Measurements from ENCODE around the gene SPTA1.

Gene SPTA1

DNA sequence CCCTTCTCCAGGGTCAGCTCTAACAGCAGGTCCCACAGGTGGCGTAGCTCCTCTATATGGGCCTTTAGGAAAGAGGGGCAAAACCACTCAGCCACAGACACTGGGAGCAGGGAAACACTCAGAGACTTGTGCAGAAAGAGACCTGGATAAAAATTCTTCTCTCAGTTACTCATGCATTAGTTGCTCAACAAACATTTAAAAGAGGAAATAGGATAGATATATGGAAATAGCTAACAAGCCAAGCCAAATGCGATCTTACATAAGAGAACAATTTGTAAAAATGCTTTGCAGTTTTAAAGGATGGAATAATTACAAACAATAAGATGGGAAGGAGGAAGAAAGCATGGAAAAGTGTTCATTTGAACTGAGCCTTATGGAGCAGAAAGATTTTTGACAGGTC lies 4.9 kb downstream of the SPTA1 start:
- no peak for FAIRE-seq

DNA sequence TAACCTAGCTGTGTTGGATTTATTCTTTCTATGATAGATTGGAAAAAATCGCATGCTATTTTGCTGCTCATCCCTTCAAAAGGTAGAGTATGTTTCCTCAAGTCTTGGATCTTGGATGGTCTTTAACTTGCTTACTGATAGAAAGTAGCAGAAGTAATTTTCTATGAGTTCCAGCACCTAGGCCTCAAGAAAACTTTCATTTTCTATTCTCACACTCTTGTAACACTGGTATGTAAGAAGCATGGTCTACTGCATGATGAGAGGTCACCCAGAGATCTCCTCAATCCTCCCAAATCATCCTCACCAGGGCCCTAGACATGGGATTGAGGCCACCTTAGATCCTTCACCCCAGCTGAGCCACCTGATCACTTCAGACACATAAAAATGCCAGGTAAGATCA lies 7.2 kb downstream of the SPTA1 start:
- no peak for FAIRE-seq

DNA sequence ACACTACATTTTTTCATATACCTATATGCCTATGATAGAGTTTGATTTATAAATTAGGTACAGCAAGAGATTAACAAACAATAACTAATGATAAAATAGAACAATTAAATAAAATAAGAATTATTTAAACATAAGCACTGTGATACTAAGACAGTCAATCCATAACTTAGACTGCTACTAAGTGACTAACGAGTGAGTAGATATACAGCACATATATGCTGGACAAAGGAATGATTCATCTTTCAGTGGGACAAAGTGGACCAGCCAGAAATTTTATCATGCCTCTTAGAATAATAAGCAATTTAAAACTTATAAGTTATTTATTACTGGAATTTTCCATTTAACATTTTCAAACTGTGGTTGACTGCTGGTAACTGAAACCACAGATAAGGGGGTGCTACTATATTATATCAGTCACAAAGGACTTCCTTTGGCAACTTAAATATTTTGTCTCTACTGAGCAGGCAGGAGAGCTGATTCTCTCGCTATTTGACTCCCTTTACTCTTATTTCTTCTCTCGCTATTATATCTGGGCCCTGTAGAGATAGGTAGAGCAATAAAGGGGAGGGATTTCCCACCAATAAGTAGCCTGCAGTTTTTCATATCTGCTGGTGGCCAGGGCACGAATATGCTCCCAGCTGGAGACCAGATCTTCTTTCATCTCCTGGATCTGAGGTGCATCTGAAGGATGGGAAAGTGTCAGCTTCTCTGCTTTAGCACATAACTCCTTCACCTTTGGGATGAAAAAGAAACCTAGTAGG lies 10.8 kb downstream of the SPTA1 start:
- no peak for FAIRE-seq

DNA sequence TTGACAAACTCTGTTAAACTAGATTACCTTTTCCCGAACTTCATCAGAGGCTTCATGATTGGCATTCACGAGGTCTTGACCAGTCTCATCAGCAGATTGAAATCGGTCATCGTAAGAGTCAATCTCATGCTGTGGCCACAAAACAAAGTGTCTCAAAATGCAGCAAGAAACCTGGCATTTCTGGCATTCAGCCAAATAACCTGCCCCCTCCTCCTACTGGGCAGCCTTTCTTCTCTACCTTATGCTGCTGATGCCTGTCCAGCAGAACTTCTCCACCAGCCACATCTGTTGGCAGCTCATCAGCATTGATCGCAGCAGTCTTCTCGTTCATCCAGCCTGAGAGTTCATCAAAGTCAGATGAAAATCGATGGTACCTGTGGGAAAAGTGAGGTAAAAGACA lies 12.2 kb downstream of the SPTA1 start:
- FAIRE-seq, result no peak

DNA sequence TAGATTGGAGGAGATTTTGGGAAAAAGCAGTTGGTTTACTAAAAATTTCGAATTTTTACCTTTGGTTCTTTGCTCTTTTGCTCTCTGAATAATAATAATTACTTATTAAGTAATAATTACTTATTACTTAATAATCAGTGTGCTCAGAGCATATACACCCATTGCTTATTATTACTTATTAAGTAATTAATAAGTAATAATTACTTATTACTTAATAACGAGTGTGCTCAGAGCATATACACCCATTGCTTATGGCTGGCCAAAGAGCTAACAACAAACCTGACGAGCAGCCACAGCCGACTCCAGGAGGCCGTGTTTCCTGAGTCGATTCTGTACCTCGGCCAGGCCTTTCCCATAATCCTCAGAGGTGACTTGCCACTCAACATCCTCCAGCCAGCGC lies 20.5 kb downstream of the SPTA1 start:
- no peak for FAIRE-seq

DNA sequence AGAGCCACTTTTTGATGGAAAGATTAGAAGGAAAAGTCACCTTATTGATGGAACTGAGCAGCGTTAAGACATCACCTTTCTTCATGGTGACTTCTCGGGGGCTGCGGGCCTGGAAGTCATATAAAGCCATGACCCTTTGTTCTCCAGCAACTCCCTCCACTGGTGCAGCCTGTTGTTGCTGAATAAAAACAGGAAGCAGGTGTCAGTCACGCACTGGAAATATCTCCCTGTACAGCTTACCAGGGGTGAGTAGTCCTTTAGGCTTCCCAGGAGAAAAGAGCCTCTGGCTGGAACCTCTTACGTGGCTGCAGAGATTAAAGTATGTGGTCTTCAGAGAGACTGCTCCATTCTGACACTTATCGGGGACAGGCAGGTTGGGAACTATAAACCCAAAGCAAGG lies 31.9 kb downstream of the SPTA1 start:
- no peak for FAIRE-seq

DNA sequence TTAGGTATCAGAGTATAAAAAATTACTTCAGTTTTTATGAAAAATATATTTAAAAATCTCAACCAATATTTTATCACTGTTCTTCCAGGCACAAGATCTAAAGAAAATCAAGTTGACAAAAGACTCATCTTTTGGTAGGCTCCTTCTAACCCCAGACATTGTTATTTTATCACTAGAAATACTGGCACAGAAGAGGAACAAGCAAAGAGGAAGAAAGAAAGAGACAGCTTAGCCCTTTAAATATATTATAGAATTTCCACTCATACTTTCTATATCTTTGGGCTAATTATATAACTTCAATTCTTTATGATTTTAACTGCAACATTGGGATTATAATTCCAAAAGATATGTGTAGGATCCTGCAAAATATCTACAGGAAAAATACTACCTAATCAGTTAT lies 32.4 kb downstream of the SPTA1 start:
- no peak for FAIRE-seq

DNA sequence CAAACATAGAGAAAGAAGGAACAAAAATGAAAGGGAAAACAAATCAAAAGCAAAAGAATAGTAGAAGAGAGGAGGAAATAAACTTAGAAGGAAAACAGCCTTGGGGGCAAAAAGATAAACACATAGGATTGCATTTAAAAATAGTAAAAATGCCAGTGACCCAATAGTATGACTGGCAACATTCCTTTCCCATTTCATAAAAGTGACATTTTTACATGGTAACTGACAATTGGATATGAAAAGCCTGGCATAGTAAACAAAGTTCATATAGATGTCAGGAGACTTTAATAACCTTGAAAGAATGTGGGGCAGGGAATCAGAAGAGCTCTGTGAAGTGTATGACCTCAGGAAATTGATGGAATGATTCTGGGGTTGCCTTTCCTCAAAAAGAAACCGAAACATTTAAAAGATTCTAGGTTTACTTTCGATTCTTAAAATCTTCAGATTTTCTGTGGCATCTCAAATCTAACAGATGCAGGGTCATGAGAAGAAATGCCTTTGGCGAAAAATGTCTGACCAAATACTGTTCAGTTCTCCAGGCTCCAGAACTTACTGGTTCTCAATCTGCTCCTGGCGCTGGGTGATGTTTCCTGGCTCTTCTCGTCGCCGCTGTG lies 33.7 kb downstream of the SPTA1 start:
- no peak for FAIRE-seq

DNA sequence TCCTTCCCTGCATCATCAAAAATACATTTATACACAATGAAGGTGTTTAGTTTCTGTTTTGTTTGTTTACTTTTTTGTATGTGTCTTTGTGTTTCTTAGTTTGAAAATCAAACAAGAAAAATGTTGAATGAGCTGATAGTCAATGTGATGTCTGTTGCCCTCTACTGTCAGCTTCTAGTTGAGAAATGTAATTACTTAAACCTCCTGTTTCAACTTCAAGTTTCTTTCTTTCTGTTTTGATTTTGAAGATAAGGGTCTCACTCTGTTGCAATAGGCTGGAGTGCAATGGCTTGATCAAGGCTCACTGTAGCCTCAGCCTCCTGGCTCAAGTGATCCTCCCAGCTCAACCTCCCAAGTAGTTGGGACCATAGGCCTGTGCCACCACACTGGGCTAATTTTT lies 37.5 kb downstream of the SPTA1 start:
- no peak for FAIRE-seq

DNA sequence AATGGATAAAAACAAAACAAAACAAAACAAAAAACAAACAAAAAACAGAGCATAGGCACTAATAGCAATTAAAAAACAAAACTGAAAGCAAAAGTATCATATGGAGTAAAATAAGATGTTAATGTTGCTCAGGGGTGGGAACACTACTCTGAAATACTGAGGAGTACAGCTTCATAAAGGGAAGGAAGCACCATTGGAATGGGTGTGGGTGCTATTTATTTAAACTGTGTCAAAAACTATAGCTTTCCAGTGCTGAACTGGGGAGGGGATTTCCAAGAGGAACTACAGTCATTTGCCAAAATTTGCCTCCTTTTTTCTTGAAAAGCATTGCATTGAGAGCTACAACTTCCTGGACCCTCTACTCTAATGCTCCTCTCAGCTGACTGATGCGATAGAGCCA lies 40.0 kb downstream of the SPTA1 start:
- FAIRE-seq, result no peak

DNA sequence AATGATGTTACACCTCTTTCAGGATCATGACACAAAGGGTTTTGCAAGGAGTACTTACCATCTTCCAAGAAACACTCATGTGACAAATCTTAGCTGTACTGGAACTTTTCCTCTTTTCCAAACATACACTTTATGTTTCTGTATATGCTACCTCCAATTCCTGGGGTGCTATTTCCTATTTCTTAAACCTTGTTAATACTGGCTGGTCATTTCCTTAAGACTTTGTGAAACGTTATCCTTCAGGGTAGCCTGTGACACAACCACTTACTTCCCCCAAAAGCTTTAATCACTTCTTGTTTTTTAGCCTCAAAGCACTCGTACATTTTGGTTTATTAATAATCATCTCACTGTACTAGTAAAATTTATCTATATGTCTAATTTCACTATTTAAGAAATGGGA lies 42.1 kb downstream of the SPTA1 start:
- FAIRE-seq, result no peak

DNA sequence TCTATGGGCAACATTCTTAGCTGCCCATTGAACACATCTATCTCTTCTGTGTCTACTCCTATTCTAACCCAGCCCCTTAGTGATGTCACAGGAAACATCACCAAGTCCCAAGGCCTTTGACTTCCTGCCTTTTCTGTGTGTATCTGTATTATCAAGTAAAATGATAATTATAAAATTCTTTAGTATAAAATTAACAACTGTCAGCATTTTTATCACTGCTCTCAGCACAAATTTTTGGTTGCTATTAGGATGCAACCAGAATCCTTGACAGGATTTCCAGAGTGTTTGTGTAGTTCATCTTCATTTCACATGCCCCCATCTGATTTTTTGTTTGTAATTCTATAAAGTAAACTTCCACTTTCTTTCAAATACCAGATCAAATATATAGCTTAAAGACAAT lies 47.6 kb downstream of the SPTA1 start:
- no peak for FAIRE-seq

DNA sequence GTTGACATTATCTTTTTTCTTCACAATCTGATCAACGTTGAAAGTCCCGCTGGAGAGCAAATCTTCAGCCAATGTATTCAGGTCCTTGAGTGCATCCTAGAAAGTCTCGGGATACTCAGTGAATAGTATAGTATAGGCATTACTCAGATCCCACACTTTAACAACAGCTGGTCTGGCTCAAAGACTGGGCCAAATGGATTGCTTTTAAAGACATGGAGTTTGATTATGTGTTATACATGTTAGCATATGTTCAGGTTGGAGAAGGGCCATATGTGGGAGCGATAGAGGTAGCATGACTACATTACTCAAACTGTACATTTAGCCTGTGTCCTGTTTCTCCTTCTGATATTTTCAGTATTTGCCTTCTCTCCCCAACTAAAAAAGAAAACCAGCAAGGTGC lies 48.4 kb downstream of the SPTA1 start:
- FAIRE-seq, result no peak

DNA sequence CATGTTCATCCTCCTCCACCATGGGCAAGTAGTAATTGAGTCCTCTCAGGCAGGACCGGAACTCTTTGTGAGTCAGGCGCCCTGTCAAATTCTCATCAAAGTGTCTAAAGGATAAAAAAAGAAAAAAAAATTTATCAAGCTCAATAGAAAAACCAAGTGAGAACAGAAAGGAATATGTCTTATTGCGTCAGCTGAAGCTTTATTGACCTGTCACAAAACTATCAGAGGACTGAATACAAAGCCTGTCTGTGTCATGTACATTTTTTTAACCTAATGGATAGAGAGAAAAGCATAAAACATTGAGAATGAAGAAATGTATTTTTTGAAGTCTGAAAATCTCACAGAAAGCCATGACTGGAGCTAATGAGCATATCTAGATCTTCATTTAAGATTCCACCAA lies 72.8 kb downstream of the SPTA1 start:
- no peak for FAIRE-seq

DNA sequence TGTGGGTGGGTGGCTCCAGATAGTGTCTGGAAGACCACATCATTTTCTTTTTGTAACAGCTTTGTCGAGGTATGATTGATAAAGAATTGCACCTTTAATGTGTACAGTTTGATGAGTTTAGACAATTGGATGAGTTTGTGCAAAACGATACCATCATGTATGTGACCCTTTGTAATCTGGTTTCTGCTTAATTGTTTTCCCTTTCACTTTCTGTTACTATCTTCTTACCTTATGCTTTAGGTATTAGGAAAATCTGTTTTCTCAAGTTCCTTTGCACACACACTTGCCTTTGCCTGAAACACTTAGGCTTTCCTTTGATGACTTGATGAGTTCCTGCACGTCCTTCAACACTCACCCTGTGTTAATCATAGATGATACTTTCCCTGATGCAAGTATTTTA lies 74.6 kb downstream of the SPTA1 start:
- no peak for FAIRE-seq

DNA sequence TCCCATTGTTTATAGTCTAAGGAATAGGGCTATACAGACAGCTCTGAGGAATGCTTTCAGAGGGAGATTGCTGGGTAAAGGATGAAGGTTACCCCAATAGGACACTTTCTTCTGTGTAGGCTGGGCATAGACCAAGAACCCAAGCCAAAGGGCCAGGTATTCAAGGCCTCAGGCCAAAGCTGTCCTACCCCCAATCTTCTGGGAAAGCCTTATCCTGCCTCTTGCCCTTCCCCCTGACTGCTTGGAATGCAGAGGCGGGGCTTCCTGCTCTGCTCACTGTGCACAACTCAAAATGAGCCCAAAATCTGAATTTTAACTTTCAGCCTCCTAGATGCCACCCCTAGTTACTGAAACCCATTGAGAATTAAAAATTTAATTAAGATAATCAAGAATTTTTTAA lies 79.2 kb downstream of the SPTA1 start:
- FAIRE-seq, result no peak

DNA sequence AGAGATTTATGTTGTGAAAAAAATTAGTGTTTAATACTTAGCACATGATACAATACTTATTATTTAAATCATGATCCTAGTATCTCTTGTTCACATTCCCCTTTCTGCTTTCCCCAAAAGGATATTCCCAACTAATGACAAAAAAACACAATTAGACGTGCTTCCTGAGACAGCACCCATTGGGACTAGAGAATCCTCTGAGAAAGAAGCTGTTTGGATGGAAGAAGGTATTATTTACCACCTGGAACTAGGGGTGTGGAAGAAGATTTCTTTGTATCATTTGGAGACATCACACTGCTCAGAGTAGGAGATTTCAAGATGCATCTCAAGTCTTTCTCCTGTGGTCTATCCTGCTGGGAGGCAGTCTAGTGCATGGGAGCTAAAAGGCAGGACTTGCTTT lies 81.5 kb downstream of the SPTA1 start, which contains the start of gene OR10Z1:
Gene OR10Z1, plus strand, starts transcription at position 301 of the 400 bp plus-strand sequence. CDS start 1,171 bp downstream, outside the sequence.
- no peak for FAIRE-seq

DNA sequence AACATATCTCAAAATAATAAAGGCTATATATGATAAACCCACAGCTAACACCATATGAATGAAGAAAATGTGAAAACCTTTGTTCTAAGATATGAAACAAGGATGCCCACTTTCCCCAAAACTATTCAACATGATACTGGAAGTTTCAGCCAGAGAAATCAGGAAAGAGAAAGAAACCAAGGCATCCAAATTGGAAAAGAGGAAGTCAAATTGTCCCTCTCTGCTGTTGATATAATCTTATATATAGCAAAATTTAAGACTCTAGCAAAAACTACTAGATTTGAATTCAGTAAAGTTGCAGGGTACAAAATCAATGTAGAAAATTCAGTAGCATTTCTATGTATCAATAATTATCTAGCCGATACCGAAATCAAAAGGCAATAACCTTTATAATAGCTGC lies 85.8 kb downstream of the SPTA1 start:
- FAIRE-seq, result no peak

DNA sequence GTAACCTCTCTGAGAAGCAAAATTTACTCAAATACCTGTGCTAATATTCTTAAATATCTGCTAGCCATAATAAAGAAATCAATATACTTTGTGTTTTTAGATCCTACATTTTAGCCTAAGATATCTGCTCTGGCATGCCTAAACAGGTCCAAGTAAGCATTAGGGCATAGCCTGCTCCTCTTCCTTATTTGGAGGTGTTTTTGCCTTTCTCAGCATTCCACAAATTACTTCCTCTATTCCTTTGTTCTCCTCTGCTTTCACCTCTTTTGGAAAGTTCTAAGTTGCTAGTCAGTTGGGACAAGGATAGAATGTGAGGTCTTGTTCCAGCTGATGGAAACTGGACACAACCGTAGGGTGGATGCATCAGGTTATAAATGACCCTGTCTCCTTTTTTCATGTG lies 99.6 kb downstream of the SPTA1 start:
- no peak for FAIRE-seq

DNA sequence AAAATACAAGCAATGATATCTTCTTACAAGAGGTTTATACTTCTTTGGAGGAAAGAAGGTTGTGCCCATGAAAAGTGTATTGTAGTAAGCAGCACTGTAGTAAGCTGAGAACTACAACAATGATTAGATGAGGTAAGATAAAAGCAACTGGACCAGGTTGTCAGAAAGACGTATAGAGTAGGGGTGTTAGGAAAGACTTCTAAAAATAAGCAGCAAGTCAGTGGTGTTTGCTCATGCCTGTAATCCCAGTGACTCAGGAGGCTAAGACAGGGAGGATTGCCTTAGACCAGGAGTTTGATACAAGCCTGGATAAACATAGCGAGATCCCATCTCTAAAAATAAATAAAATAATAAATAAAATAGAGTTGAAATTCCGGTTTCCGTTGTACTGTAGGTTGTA lies 102.6 kb downstream of the SPTA1 start:
- no peak for FAIRE-seq

DNA sequence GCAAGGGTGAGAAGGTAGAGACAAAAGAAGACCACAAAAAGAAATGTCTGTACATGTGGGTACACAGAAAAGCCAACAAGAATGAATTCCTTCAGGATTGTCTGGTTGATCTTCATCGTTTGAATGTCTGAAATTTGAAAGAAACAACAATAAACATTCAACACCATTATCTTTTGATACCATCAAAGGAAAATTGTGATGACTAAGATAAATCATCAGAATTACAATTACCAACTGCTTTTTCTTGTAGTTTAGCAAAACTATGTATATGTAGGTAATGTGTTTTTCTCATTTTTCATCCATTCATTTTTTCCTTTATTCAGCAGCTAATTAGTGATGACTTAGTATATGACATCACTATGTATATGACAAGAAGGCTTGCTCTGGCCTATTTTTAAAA lies 106.8 kb downstream of the SPTA1 start, which contains the start of gene OR10X1:
Gene OR10X1, minus strand, starts transcription at position 167 of the 400 bp plus-strand sequence. Its CDS starts 0 bp downstream, at position 167.
- no peak for FAIRE-seq

DNA sequence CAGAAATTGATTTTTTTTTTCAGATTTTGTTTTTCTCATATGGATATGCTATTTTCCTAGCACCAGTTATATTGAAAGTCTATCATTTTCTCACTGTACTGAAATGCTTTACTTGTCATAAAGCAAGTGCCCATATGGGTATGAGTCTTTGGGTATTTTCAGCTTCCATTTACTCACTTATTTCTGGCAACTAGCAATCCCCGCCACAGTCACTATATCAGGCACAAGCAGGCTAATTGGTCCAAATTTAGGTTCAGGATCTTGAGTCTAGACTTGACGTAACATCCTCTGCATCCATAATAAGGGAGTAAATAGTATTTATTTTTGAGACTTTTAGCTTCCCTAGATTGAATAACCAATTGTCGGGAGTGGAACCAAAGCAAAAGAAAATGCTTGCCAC lies 109.0 kb downstream of the SPTA1 start:
- FAIRE-seq, result no peak

DNA sequence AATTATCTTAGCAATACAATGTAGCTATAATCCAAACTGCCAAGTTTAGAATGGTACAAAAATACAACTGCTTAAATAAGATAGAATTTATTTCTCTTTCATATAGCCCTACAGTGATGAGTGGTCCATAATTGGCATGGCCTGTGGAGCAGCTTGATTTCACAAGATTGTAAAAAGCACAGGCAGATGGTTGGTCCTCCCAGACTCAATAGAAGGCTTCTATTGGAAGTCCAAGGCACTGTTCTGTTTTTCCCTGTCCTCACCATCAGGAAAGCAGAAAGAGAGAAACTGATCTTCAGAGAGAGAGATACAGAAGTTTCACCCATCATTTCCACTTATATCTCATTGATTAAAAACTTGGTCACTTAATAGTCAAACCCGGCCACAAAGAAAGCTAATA lies 114.3 kb downstream of the SPTA1 start:
- no peak for FAIRE-seq

DNA sequence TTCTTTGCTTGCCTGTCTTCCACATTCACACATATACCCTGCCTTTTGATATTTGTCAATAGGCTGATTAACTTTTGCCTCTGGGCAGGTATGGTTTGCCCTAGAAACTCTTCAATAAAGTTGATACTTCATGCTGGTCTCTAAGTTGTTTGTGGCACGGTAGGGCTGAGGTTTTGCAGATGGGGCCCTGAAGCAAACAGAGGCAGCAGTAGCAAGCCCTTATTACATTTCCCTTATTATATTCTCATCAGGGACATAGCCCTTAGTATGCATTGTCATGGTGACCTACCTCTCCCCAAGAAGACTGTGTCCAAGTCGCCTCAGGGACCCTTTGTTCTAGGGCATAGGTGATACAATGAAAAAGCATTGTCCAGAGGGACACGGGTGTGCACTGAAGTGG lies 116.0 kb downstream of the SPTA1 start, which contains the start of gene OR6P1:
Gene OR6P1, minus strand, starts transcription at position 101 of the 400 bp plus-strand sequence. CDS start 6,976 bp downstream, outside the sequence.
- FAIRE-seq, result no peak

DNA sequence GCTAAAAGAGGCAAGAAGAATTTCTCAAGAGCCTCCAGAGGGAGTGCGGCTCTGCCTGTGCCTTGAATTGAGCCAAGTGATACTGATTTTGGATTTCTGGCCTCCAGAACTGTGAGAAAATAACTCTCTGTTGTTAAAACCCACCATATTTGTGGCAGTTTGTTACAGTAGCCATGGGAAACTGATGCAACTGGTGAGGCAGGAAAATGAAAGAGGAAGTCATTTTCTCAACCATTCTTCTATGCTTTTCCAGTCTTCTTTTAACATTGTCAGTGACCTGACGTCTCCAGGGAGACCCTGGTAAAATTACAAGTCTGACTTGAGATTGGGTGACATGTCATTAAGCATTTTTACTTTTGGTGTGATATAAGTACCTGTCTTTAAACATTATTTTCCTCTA lies 121.9 kb downstream of the SPTA1 start:
- no peak for FAIRE-seq
